H1 (cell line): ENCODE results near the gene LMX1B.

Source experiments
- BCL11A ChIP-seq, 2 experiments: IDR thresholded peaks; one replicate each; pipeline ENCODE4 v1.6.1; 2011; ENCODE audit warnings: low read depth in 2 of 2, low read length in 2 of 2, mild to moderate bottlenecking in 2 of 2
- CTCF ChIP-seq, 3 experiments: IDR thresholded peaks; 1 replicate in 2 of 3; 2 replicates in 1 of 3; pipeline versions ENCODE4 v1.5.1 to v1.6.1; 2011; ENCODE audit warnings: low read length in 3 of 3, mild to moderate bottlenecking in 3 of 3, inconsistent platforms in 2 of 3, low read depth in 1 of 3, moderate library complexity in 1 of 3; ENCODE audit not compliant: insufficient read depth in 1 of 3; ENCODE audit errors: control extremely low read depth in 1 of 3
- POLR2A ChIP-seq, 2 experiments: IDR thresholded peaks; 1 replicate in 1 of 2; 2 replicates in 1 of 2; pipeline ENCODE4 v1.6.1; 2011; ENCODE audit warnings: low read depth in 2 of 2, low read length in 2 of 2, mild to moderate bottlenecking in 2 of 2; ENCODE audit errors: control extremely low read depth in 1 of 2
- TAF1 ChIP-seq: IDR thresholded peaks from 2 replicates; pipeline ENCODE4 v1.6.1; 2011; ENCODE audit warnings: mild to moderate bottlenecking, low read depth, low read length

- TF ChIP-seq BCL11A (IDR thresholded peaks at IDR 0.05; ENCODE audit: low read depth in 2 of 2, low read length in 2 of 2) (no peak), POLR2A (IDR thresholded peaks at IDR 0.05; ENCODE audit: control extremely low read depth in 1 of 2, low read depth in 2 of 2, low read length in 2 of 2) (no peak), CTCF (IDR thresholded peaks at IDR 0.05; ENCODE audit: control extremely low read depth in 1 of 3, insufficient read depth in 1 of 3, low read depth in 1 of 3, low read length in 3 of 3) (no peak), TAF1 (no peak)
These were observed 31.8 kb upstream of the LMX1B start for GRCh38 chr9:126581893-126582292.
